SK-N-SH (cell line): ENCODE data around the gene CYP26C1.

Experiments
- CTCF ChIP-seq: fragments of 200-600 bp; sonication (generic); IDR thresholded peaks from 2 replicates; pipeline ENCODE4 v1.6.1; 2017; ENCODE audit warnings: antibody characterized with exemption, mild to moderate bottlenecking, moderate library complexity
- EP300 ChIP-seq, 2 experiments: IDR thresholded peaks; 2 replicates each; pipeline versions ENCODE4 v1.4.0 to v1.6.1; 2012; ENCODE audit warnings: borderline replicate concordance in 1 of 2, low read depth in 1 of 2, low read length in 1 of 2
- EZH2phosphoT487 ChIP-seq: fragments of 200-600 bp; sonication (generic); IDR thresholded peaks from 2 replicates; pipeline ENCODE4 v1.6.1; 2017; ENCODE audit warnings: low read depth, mixed run types, mild to moderate bottlenecking, antibody characterized with exemption, moderate library complexity, borderline replicate concordance
- FOSL2 ChIP-seq: IDR thresholded peaks from 2 replicates; pipeline ENCODE4 v1.4.0; 2012; ENCODE audit warnings: low read depth, mild to moderate bottlenecking, moderate library complexity, borderline replicate concordance
- FOXJ3 ChIP-seq: sonication (generic); formaldehyde crosslinking; IDR thresholded peaks from 2 replicates; pipeline ENCODE4 v1.5.1; 2020; ENCODE audit warnings: mild to moderate bottlenecking, missing genetic modification reagents
- GATA2 ChIP-seq: sonication (generic); formaldehyde crosslinking; IDR thresholded peaks from 2 replicates; pipeline ENCODE4 v1.5.0; 2020; ENCODE audit warnings: mild to moderate bottlenecking, missing genetic modification reagents
- MAX ChIP-seq: IDR thresholded peaks from 2 replicates; pipeline ENCODE4 v1.4.0; 2012; ENCODE audit warnings: low read depth
- POLR2AphosphoS5 ChIP-seq: IDR thresholded peaks from 2 replicates; pipeline ENCODE4 v1.6.1; 2012; ENCODE audit warnings: low read depth, low read length
- RCOR1 ChIP-seq: fragments of 150-350 bp; IDR thresholded peaks from 2 replicates; pipeline ENCODE4 v1.6.1; 2017; ENCODE audit warnings: antibody characterized with exemption, low read length
- REST ChIP-seq: IDR thresholded peaks from 2 replicates; pipeline ENCODE4 v1.6.1; 2012; ENCODE audit warnings: mild to moderate bottlenecking, low read depth, low read length, moderate library complexity
- SMC3 ChIP-seq: IDR thresholded peaks from 2 replicates; pipeline ENCODE4 v1.6.1; 2012; ENCODE audit warnings: low read depth, low read length, improper control_type of control experiment
- TCF12 ChIP-seq: IDR thresholded peaks from 2 replicates; pipeline ENCODE4 v1.4.0; 2012
- TEAD4 ChIP-seq: IDR thresholded peaks from 2 replicates; pipeline ENCODE4 v1.4.0; 2012; ENCODE audit warnings: mild to moderate bottlenecking, borderline replicate concordance; ENCODE audit not compliant: insufficient read depth

- TF ChIP-seq RCOR1 (no peak), CTCF (no peak), FOXJ3 (CRISPR knock-in tag) (no peak), REST (no peak), EZH2phosphoT487 (no peak), EP300 (IDR thresholded peaks at IDR 0.05; ENCODE audit: borderline replicate concordance in 1 of 2, low read depth in 1 of 2, low read length in 1 of 2) (no peak), POLR2AphosphoS5 (no peak), MAX (no peak), FOSL2 (no peak), TCF12 (no peak), TEAD4 (no peak), GATA2 (CRISPR knock-in tag) (no peak), SMC3 (no peak)
These were observed 38.2 kb downstream of the CYP26C1 start for GRCh38 chr10:93098816-93099215.
